Mucosa of rectum (tissue), 2 donors: ENCODE results near the gene PLCB3.

Source experiments
- H3K27ac ChIP-seq, 2 donors: one replicate each; pipeline ENCODE4 v1.7.0; 2013; ENCODE audit warnings: inconsistent platforms in 2 of 2, low read depth in 2 of 2, low read length in 2 of 2
- H3K27me3 ChIP-seq, 2 donors: one replicate each; pipeline ENCODE4 v1.7.0; 2013; ENCODE audit warnings: low read length in 2 of 2; ENCODE audit not compliant: control insufficient read depth in 2 of 2, insufficient read depth in 2 of 2
- H3K36me3 ChIP-seq, 2 donors: one replicate each; pipeline ENCODE4 v1.7.0; 2013; ENCODE audit warnings: low read length in 2 of 2; ENCODE audit not compliant: control insufficient read depth in 2 of 2, insufficient read depth in 2 of 2
- H3K4me1 ChIP-seq, 2 donors: one replicate each; pipeline ENCODE4 v1.7.0; 2013; ENCODE audit warnings: low read length in 2 of 2, mild to moderate bottlenecking in 1 of 2; ENCODE audit not compliant: control insufficient read depth in 2 of 2, insufficient read depth in 2 of 2
- H3K4me3 ChIP-seq, 2 donors: one replicate each; pipeline ENCODE4 v1.7.0; 2013; ENCODE audit warnings: low read length in 2 of 2
- H3K9ac ChIP-seq, 2 donors: one replicate each; pipeline ENCODE4 v1.7.0; 2013; ENCODE audit warnings: low read length in 2 of 2, low read depth in 1 of 2, mild to moderate bottlenecking in 1 of 2
- H3K9me3 ChIP-seq, 2 donors: one replicate each; pipeline ENCODE4 v1.7.0; 2013; ENCODE audit warnings: low read length in 2 of 2; ENCODE audit not compliant: control insufficient read depth in 2 of 2
- donor health status: healthy.
- donor health status: Normal muscosa, but diverticular disease.

PLCB3 gene

DNA sequence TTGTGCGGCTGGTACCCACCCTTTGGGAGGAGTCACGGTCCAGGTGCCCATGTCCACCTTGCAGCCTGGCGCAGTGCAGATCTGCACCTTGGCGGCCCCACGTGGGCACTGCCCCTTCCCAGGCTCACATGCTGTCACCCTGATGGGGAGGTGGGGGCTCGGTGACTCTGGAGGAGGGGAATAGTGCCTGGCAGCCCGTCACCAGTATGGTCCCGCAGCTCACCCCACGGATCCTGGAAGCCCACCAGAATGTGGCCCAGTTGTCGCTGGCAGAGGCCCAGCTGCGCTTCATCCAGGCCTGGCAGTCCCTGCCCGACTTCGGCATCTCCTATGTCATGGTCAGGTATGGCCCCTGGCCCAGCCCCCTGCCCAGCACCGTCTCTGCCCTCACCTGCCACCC is 30.5 kb upstream of the PLCB3 start:
- Histone ChIP-seq H3K27me3 (no peaks in the 10 kb centered on the region), H3K27ac (no peak overlapping the region), H3K4me1 (peaks cover 9 to 10% of the 10 kb centered on the region in 2 donors), H3K9ac (no peak overlapping the region), H3K4me3 (no peak overlapping the region), H3K9me3 (no peaks in the 10 kb centered on the region), H3K36me3 (peaks cover 13 to 14% of the 10 kb centered on the region in 2 donors)

DNA sequence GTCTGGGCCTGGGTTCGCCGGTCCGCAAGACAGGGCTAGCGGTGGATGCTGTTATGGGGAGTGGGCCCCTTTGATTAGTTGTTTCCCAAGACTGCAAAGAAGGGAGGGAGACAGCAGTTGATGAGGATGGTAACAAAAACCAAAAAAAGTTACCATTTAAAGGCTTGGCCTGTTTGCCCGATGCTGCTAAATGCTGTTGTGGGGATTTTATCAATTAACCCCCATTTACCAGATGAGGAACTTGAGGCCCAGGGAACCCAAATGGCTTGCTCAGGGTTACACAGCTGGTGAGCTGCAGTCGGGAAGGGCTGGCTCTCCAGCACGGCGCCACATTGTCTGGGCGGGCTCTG is 28.7 kb upstream of the PLCB3 start:
- H3K36me3 ChIP-seq, result peaks cover 13 to 14% of the 10 kb centered on the region in 2 donors
- H3K27me3 ChIP-seq, result no peaks in the 10 kb centered on the region
- no peak overlapping the region for H3K4me3 ChIP-seq
- peaks cover 18 to 23% of the 10 kb centered on the region in 2 donors for H3K4me1 ChIP-seq
- no peak overlapping the region for H3K9ac ChIP-seq
- H3K9me3 ChIP-seq, result no peaks in the 10 kb centered on the region
- H3K27ac ChIP-seq, result peak overlapping the region in 1 of 2 donors; percentile 51

DNA sequence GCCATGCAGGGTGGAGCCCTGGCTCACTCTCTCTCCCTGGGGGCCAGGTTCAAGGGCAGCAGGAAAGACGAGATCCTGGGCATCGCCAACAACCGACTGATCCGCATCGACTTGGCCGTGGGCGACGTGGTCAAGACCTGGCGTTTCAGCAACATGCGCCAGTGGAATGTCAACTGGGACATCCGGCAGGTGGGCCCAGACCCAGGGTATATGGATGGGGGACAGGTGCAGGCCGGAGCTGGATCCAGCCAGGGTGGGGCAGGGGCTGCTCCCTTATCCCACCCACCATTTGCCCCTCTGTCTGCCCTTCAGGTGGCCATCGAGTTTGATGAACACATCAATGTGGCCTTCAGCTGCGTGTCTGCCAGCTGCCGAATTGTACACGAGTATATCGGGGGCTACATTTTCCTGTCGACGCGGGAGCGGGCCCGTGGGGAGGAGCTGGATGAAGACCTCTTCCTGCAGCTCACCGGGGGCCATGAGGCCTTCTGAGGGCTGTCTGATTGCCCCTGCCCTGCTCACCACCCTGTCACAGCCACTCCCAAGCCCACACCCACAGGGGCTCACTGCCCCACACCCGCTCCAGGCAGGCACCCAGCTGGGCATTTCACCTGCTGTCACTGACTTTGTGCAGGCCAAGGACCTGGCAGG is 28.2 kb upstream of the PLCB3 start:
- Histone ChIP-seq H3K27me3 (no peaks in the 10 kb centered on the region), H3K36me3 (peaks cover 13 to 14% of the 10 kb centered on the region in 2 donors), H3K9ac (no peak overlapping the region), H3K4me1 (peaks cover 19 to 25% of the 10 kb centered on the region in 2 donors), H3K27ac (peak overlapping the region in 1 of 2 donors; percentile 51), H3K9me3 (no peaks in the 10 kb centered on the region), H3K4me3 (no peak overlapping the region)

DNA sequence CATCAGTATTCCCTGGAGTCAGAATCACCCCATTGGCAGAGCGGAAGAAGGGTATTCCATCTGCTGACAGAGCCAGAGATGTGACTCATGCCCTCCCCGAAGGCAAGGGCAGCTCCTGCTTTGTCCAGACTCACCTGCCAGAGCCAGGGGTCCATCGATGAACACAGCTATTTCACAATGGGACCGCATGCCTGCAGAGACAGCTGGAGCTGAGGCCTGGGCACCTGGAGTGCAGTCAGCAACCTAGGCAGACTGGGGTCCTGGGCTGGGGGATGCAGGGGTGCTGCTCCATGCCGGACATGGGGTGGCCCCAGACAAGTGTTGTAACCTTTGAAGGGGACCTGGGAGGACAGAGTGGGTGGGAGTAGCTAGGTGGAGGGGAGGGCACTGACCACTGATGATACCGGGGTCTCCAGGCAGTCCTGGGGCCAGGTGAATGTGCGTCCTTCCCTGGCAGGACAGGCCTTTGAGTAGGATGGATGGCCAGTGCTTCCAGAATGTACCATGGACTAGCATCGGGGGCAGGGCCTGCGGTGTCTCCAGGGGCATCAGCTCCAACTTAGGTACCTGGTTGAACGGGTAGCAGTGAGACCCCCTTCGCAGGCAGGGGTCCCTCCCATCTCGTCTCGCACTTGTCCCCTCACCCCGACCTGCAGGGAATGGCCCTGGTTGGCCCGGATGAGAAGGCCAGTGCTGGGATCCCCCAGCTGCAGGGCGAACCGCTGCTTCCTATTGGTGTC is 27.0 kb upstream of the PLCB3 start:
- H3K9ac ChIP-seq, result no peak overlapping the region
- H3K4me1 ChIP-seq, result peaks cover 23 to 27% of the 10 kb centered on the region in 2 donors
- H3K36me3 ChIP-seq, result peaks cover 12 to 13% of the 10 kb centered on the region in 2 donors
- H3K27ac ChIP-seq, result no peak overlapping the region
- H3K4me3 ChIP-seq, result no peak overlapping the region
- no peaks in the 10 kb centered on the region for H3K27me3 ChIP-seq
- no peaks in the 10 kb centered on the region for H3K9me3 ChIP-seq

DNA sequence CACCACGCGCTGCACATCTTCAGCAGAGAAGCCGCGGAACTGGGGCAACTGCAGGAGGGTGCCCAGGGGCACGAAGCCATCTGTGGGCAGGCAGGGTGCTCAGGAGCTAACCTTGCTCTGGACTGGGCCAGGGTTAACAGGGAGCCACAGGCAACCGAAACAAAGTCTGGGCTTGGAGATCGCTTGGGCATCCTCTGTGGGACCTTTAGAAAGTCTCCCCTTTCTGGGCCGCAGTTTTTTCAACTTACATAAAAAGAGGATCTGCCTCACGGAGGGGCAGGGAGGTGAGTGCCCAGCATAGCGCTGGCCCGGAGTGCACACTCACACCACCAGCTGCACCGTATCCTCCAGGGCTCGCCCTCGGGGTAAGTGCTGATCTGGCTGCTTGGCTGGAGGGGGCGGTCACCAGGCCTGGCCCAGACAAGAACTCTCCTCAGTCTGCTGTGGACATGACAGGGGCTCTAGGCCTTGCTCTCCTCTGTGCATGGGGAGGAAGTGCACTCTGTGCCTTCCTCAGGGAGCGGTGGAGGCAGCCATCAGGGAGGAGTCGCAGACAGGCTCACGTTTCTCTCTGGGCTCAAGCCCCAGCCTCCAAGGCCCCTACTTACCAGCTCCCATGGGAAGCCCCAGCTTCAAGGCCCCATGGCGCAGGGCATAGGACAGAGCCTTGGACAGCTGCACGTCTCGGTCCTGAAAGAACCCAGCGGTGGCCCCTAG is 26.3 kb upstream of the PLCB3 start:
- peaks cover 31 to 34% of the 10 kb centered on the region in 2 donors for H3K4me1 ChIP-seq
- H3K4me3 ChIP-seq, result peak overlapping the region; percentile 92 to 94
- H3K27me3 ChIP-seq, result no peaks in the 10 kb centered on the region
- H3K36me3 ChIP-seq, result peaks cover 9 to 10% of the 10 kb centered on the region in 2 donors
- H3K27ac ChIP-seq, result peak overlapping the region; percentile 93 to 96
- H3K9me3 ChIP-seq, result no peaks in the 10 kb centered on the region
- H3K9ac ChIP-seq, result peak overlapping the region; percentile 95 to 98

DNA sequence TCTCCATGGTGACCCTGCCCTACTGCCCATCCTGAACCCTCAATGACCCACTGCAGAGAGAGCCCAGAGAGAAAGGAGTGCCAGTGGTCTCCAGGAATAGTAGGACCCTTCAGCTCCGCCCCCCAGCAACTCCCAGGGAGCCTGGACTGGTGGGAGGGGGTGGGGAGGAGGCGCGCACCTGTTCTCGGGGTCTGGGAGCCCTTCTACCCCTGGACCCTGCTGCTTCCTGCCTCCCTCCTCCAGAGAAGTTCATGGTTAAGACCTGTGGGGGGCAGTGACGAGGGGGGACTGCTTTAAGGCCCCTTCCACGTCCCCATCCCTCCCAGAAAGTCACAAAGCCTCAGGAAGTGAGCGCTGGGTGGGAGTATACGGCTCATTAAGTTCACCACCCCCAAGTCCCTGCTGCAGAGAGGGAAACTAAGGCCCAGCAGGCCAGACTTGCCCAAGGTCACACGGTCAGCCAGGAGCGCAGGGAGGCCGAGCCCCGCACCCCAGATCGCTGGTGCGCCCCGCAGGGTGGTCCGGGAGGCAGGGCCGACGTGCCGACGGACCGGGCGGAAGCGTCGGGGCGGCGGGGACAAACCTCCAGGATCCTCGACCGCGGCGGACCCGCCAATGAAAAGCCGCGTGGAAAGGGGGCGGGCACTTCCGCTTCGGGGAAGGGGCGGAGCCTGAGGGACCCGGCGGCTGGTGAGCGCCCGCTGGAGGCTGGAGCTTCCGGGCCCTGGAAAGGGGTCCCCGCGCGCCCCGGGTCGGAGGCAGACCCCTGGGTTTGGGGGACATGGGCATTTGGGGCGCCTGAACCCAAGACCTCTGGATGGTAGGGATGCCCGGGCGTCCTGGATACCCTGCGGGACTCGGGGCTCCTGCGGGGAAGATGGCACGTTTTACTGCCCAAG is 25.5 kb upstream of the PLCB3 start, which contains the start of the genes NUDT22 and TRPT1:
NUDT22 (plus strand) TSS at position 667 of the 899 bp plus-strand sequence. CDS start 379 bp downstream, outside the sequence.
TRPT1 (minus strand) TSS at position 579 of the 899 bp plus-strand sequence; CDS start at position 253, 326 bp downstream.
- Histone ChIP-seq H3K9me3 (no peaks in the 10 kb centered on the region), H3K27ac (peak within 1 kb of the TSS; percentile 93 to 96), H3K27me3 (no peaks in the 10 kb centered on the region), H3K9ac (peak within 1 kb of the TSS; percentile 96 to 98), H3K4me3 (peak within 1 kb of the TSS; percentile 92 to 94), H3K36me3 (peaks cover 3% of the 10 kb centered on the region in 2 donors), H3K4me1 (peaks cover 34 to 35% of the 10 kb centered on the region in 2 donors)

DNA sequence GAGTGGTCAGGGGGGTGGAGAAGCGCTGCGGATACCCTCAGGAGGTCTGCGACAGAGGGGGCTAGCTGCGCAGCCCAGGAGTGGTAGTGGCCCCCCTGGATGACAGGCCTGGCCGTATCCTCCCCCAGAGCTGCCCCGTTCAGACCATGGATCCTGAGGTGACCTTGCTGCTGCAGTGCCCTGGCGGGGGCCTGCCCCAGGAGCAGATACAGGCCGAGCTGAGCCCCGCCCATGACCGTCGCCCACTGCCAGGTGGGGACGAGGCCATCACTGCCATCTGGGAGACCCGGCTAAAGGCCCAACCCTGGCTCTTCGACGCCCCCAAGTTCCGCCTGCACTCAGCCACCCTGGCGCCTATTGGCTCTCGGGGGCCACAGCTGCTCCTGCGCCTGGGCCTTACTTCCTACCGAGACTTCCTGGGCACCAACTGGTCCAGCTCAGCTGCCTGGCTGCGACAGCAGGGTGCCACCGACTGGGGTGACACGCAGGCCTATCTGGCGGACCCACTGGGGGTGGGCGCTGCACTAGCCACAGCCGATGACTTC is 24.8 kb upstream of the PLCB3 start:
- peaks cover 0 to 3% of the 10 kb centered on the region in 2 donors for H3K36me3 ChIP-seq
- H3K9me3 ChIP-seq, result no peaks in the 10 kb centered on the region
- H3K4me3 ChIP-seq, result peak overlapping the region; percentile 92 to 94
- no peaks in the 10 kb centered on the region for H3K27me3 ChIP-seq
- peaks cover 39 to 40% of the 10 kb centered on the region in 2 donors for H3K4me1 ChIP-seq
- peak overlapping the region; percentile 96 to 98 for H3K9ac ChIP-seq
- peak overlapping the region; percentile 93 to 96 for H3K27ac ChIP-seq

DNA sequence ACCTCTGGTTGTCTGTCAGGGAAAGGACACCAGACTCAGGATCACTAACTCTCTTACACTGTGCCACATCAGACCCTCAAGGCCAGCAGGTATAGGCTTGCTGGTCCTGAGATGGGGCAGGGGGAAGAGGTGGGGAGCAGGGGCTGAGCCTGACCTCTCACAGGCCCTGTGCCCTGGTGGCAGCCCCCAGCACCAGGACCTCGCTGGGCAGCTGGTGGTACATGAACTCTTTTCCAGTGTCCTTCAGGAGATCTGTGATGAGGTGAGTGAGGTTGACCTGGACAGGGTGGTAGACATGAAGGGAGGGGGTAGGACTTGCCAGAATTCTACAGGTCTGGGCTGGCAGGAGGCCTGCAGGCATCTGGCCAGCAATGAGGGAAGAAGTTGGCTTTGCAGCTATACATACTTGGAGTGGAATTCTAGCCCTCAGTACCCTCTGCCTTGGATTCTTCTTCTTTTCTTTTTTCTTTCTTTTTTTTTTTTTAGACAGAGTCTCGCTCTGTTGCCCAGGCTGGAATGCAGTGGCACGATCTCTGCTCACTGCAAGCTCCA is 23.8 kb upstream of the PLCB3 start:
- no peaks in the 10 kb centered on the region for H3K9me3 ChIP-seq
- H3K9ac ChIP-seq, result peak overlapping the region; percentile 96 to 98
- H3K27ac ChIP-seq, result peak overlapping the region; percentile 93 to 96
- H3K4me1 ChIP-seq, result peaks cover 42% of the 10 kb centered on the region in 2 donors
- no peaks in the 10 kb centered on the region for H3K27me3 ChIP-seq
- peaks cover 0 to 3% of the 10 kb centered on the region in 2 donors for H3K36me3 ChIP-seq
- peak overlapping the region; percentile 92 to 94 for H3K4me3 ChIP-seq
